GM19025 (cell line): ENCODE results near the gene ITFG1.
"Not testable (repeated sequence)": the region's sequence is repeated elsewhere in the genome, so short reads cannot be mapped to it uniquely, and the experiment has no call there.

ENCODE experiments used
- ATAC-seq: cut with Tn5 transposase; IDR thresholded peaks from one replicate; pipeline ENCODE4 v1.9.1; 2021; ENCODE audit warnings: mild to moderate bottlenecking, low read depth, moderate library complexity; ENCODE audit not compliant: unreplicated experiment

ITFG1 gene

DNA sequence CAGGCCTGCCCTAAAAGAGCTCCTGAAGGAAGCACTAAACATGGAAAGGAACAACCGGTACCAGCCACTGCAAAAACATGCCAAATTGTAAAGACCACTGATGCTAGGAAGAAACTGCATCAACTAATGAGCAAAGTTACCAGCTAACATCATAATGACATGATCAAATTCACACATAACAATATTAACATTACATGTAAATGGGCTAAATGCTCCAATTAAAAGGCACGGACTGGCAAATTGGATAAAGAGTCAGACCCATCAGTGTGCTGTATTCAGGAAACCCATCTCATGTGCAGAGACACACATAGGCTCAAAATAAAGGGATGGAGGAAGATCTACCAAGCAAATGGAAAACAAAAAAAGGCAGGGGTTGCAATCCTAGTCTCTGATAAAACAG lies 111.8 kb downstream of the ITFG1 start:
- not testable (repeated sequence) for ATAC-seq

DNA sequence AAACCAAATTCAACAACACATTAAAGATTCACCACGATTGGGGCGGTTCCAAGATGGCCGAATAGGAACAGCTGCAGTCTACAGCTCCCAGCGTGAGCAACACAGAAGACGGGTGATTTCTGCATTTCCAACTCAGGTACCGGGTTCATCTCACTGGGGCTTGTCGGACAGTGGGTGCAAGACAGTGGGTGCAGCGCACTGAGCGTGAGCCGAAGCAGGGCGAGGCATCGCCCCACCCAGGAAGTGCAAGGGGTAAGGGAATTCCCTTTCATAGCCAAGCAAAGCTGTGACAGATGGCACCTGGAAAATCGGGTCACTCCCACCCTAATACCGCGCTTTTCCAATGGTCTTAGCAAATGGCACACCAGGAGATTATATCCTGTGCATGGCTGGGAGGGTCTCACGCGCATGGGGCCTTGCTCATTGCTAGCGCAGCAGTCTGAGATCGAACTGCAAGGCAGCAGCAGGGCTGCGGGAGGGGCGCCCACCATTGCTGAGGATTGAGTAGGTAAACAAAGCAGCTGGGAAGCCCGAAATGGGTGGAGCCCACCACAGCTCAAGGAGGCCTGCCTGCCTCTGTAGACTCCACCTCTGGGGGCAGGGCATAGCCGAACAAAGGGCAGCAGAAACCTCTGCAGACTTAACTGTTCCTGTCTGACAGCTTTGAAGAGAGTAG lies 113.7 kb downstream of the ITFG1 start:
- ATAC-seq, result not testable (repeated sequence)

- ATAC-seq, result no peak
These were observed 118.8 kb downstream of the ITFG1 start for GRCh38 chr16:47342055-47342454.

GRCh38 chr16:47330562-47330961 lies 130.3 kb downstream of the ITFG1 start:
- ATAC-seq, result not testable (repeated sequence)

GRCh38 chr16:47324309-47324708 lies 136.6 kb downstream of the ITFG1 start:
- not testable (repeated sequence) for ATAC-seq

DNA sequence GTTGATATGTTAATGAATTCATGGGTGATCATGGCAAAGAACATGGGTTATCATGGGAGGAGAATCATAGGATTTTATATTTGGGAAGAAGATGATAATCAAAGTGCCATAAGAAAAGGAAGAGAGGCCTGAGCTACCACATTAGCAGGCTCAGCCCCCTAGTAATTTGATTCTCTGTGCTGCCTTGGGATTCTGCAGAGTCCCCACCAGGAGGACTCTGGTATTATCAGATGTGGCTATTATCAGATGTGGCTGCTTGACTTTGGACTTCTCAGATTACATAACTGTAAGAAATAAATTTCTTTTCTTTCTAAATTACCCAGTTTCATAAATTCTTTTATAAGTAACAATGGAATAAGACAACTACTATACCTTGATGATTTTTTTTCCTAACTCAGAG lies 137.6 kb downstream of the ITFG1 start:
- no peak for ATAC-seq

DNA sequence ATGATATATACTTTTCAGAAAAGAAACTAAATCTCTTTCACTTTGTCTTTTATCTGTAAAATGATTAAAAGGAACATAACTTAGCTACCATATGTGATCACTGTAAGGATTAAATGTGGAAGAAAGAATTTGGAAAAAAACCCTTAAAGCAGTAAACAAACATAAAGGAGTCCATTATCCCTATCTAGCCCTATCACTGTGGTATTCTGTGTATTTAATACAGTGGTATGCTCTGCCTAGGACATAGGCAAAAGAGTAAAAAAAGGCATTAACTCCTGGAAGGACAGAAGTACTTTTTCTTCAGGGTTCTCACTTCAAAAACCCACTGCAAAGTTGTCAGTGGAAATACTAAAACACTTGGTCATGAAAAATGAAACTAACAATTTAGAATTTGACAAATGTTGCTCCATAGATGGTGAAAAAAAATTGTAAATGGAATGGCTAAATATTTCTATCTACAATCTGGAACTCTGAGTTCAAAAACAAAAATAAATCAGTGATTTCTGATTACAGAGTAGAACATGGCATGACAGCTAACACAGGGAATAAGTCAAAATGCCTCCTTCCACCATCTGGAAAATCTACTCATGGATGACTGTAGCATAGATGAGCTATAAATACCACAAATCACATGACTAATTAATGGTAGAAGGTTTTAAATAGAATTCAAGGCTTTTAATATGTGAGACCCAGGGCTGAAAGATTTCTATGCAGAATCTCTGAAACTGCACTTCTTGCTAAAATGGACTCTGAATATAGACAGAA lies 140.1 kb downstream of the ITFG1 start:
- no peak for ATAC-seq

- ATAC-seq, result no peak
These were observed 143.2 kb downstream of the ITFG1 start for GRCh38 chr16:47317465-47318240.

DNA sequence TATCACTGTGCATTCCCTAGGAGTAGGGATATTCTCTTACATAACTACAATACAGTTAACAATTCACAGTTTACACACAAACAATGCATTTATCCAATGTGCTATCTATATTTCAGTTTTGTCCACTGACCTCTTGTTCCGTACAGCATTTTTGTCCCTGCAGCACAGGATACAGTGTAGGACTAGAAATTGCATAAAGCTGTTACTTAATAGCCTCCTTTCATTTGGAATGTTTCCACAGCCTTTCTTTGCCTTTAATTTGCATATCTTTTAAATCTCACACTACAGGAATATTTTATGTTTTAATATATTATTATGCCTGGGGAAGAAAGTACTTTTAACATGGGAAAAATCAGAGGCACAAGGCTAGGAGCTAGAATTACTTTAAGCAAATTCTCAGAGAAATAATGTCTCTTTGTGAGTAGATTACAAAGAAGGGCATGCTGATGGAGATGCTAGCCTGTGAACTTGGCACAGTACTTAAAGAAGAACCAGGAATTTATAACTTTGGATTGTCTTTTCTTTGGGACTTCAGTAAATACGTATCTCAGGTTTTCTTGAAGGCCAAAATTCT lies 144.3 kb downstream of the ITFG1 start:
- ATAC-seq, result no peak

- no peak for ATAC-seq
These were observed 148.9 kb downstream of the ITFG1 start for GRCh38 chr16:47311738-47312505.

- ATAC-seq, result no peak
These were observed 150.1 kb downstream of the ITFG1 start for GRCh38 chr16:47310792-47311211.

- no peak for ATAC-seq
These were observed 151.1 kb downstream of the ITFG1 start for GRCh38 chr16:47309581-47310312.

DNA sequence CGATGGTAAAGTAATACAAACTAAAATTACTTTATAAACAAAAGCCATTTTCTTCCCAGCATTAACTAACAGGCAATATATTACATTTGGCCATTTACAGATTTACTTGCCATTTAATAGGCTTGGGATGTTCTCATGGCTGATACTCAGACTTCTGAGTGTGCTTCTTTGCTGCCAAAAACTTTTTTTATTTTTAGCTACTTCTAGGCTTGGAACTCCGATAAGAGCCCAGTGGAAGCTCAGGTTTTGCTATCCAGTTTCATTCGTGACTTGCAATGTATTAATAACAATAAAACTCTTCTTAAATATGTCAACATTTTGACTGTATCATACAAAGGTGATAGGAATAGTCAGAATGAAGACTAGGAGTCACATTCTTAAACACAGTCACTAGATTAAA lies 152.3 kb downstream of the ITFG1 start:
- ATAC-seq, result no peak

GRCh38 chr16:47304563-47304962 lies 156.3 kb downstream of the ITFG1 start:
- ATAC-seq, result no peak

DNA sequence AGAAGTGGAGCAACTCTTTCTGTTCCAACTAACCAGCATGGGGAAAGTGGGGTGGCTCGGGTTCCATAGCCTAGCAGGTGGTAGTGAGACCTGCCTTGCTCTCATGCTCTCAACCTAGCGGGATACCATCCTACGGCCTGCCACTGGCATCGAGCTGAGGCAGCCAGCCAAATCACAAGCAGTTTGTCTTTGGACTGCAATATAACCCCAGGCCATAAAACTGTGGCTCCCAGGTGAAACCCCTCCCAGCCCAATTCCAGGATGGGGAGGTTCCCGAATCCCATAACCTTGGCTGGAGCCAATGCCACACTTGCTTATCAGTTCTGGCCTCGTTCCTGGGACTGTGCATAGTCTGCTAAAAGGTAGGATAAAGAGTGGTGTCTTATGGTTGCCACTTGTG lies 161.3 kb downstream of the ITFG1 start:
- no peak for ATAC-seq

GRCh38 chr16:47284999-47285398 lies 175.9 kb downstream of the ITFG1 start:
- no peak for ATAC-seq

- ATAC-seq, result no peak
These were observed 182.4 kb downstream of the ITFG1 start for GRCh38 chr16:47278306-47278970.

GRCh38 chr16:47276522-47276921 lies 184.3 kb downstream of the ITFG1 start:
- no peak for ATAC-seq

- no peak for ATAC-seq
These were observed 197.9 kb downstream of the ITFG1 start for GRCh38 chr16:47262938-47263337.
